CD4-positive, alpha-beta T cell treated with Interferon alpha-2 for 1 hour (primary cell): ENCODE measurements around the gene SLCO2A1.
A peak's percentile ranks its signal among the peaks of the same experiment; 100 is the strongest.

Experiments
- DNase-seq, 2 donors: peaks; one replicate each; pipeline ENCODE4 v3.0.0-alpha.2; 2020 to 2022

SLCO2A1 gene

GRCh38 chr3:133894353-133895207 is 135.1 kb downstream of the SLCO2A1 start:
- no peak for DNase-seq

- no peak for DNase-seq
Observed at GRCh38 chr3:133893683-133894352, 135.9 kb downstream of the SLCO2A1 start.

- no peak for DNase-seq
Observed at GRCh38 chr3:133892541-133893231, 137.0 kb downstream of the SLCO2A1 start.

- DNase-seq: no peak
Observed at GRCh38 chr3:133891662-133892378, 137.9 kb downstream of the SLCO2A1 start.

GRCh38 chr3:133890972-133891644 is 138.6 kb downstream of the SLCO2A1 start:
- no peak for DNase-seq

- no peak for DNase-seq
Observed at GRCh38 chr3:133890037-133890436, 139.7 kb downstream of the SLCO2A1 start.

- DNase-seq: no peak
Observed at GRCh38 chr3:133888726-133889340, 140.9 kb downstream of the SLCO2A1 start.

GRCh38 chr3:133887803-133888703 is 141.7 kb downstream of the SLCO2A1 start:
- DNase-seq: no peak

- DNase-seq: no peak
Observed at GRCh38 chr3:133887074-133887802, 142.5 kb downstream of the SLCO2A1 start.

- DNase-seq: no peak
Observed at GRCh38 chr3:133886031-133886722, 143.5 kb downstream of the SLCO2A1 start.

GRCh38 chr3:133884887-133885711 is 144.6 kb downstream of the SLCO2A1 start:
- no peak for DNase-seq

GRCh38 chr3:133884054-133884886 is 145.5 kb downstream of the SLCO2A1 start:
- DNase-seq: no peak

GRCh38 chr3:133883641-133884040 is 146.1 kb downstream of the SLCO2A1 start:
- no peak for DNase-seq

GRCh38 chr3:133882986-133883586 is 146.6 kb downstream of the SLCO2A1 start:
- no peak for DNase-seq

GRCh38 chr3:133881939-133882825 is 147.5 kb downstream of the SLCO2A1 start:
- peak in 1 of 2 donors; percentile 6 for DNase-seq

GRCh38 chr3:133881492-133881891 is 148.2 kb downstream of the SLCO2A1 start:
- DNase-seq: no peak
